Progenitor cell of endocrine pancreas (in vitro differentiated cells): ENCODE measurements around the gene IFI30. TPM values are rescaled to one million over a fixed set of nuclear protein-coding genes. Genes with fewer than 3 reads are reported as not detected.

Experiments used
- DNase-seq: peaks from one replicate; pipeline ENCODE4 v3.0.0; 2021; ENCODE audit warnings: low spot score; ENCODE audit not compliant: unreplicated experiment
- H3K27ac Mint-ChIP-seq: 2 replicates; pipeline ENCODE4 v1.8.0; 2021; ENCODE audit warnings: mild to moderate bottlenecking, moderate library complexity, mixed read lengths
- H3K27me3 Mint-ChIP-seq: 2 replicates; pipeline ENCODE4 v1.8.0; 2021; ENCODE audit warnings: mixed read lengths
- H3K36me3 Mint-ChIP-seq: 2 replicates; pipeline ENCODE4 v1.8.0; 2022; ENCODE audit warnings: mixed read lengths; ENCODE audit not compliant: insufficient read depth
- H3K4me1 Mint-ChIP-seq: 2 replicates; pipeline ENCODE4 v1.8.0; 2021; ENCODE audit warnings: low read depth, mixed read lengths
- H3K4me3 Mint-ChIP-seq: 2 replicates; pipeline ENCODE4 v1.8.0; 2021; ENCODE audit warnings: low read depth, mild to moderate bottlenecking, moderate library complexity, mixed read lengths
- H3K9me3 Mint-ChIP-seq: 2 replicates; pipeline ENCODE4 v1.8.0; 2021; ENCODE audit warnings: low read depth, mixed read lengths
- total RNA-seq: library from RNA; stranded (reverse); gene quantifications from 2 replicates; pipeline ENCODE4 v1.2.1, GENCODE V29; 2021
- TF ChIP-seq, protein P1 (sequence below): fragments of 200-600 bp; sonication (generic); IDR thresholded peaks from one replicate; pipeline ENCODE4 v1.5.0; 2021; ENCODE audit warnings: antibody characterized with exemption, mild to moderate bottlenecking; ENCODE audit not compliant: unreplicated experiment

The IFI30 gene
- total RNA-seq, 1 donor from 2014 or later: not detected

DNA sequence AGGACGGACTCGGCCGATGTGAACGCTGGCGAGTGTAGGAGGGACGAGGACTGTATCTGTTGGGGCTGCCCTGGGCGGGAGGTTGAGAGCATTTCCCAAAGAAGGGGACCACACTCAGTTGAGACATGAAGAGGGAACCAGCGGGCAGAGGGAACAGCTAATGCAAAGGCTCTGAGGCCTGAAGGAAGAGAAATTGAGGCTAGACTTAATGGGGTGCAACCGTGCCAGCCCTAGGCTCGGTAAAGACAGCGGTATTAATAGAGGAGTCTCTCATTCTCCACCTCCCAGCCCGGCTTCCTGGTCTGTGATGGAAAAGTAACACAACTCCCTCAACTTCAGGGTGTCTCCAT lies 20.5 kb downstream of the IFI30 start:
- DNase-seq: no peak
- Mint-ChIP-seq H3K27ac (peak overlapping the region; percentile 80), H3K4me1 (peaks cover 8% of the 10 kb centered on the region), H3K4me3 (peak overlapping the region; percentile 84), H3K9me3 (no peaks in the 10 kb centered on the region), H3K36me3 (peaks cover 1% of the 10 kb centered on the region), H3K27me3 (no peaks in the 10 kb centered on the region)
- TF ChIP-seq, protein P1, sequence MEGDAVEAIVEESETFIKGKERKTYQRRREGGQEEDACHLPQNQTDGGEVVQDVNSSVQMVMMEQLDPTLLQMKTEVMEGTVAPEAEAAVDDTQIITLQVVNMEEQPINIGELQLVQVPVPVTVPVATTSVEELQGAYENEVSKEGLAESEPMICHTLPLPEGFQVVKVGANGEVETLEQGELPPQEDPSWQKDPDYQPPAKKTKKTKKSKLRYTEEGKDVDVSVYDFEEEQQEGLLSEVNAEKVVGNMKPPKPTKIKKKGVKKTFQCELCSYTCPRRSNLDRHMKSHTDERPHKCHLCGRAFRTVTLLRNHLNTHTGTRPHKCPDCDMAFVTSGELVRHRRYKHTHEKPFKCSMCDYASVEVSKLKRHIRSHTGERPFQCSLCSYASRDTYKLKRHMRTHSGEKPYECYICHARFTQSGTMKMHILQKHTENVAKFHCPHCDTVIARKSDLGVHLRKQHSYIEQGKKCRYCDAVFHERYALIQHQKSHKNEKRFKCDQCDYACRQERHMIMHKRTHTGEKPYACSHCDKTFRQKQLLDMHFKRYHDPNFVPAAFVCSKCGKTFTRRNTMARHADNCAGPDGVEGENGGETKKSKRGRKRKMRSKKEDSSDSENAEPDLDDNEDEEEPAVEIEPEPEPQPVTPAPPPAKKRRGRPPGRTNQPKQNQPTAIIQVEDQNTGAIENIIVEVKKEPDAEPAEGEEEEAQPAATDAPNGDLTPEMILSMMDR: no peak

DNA sequence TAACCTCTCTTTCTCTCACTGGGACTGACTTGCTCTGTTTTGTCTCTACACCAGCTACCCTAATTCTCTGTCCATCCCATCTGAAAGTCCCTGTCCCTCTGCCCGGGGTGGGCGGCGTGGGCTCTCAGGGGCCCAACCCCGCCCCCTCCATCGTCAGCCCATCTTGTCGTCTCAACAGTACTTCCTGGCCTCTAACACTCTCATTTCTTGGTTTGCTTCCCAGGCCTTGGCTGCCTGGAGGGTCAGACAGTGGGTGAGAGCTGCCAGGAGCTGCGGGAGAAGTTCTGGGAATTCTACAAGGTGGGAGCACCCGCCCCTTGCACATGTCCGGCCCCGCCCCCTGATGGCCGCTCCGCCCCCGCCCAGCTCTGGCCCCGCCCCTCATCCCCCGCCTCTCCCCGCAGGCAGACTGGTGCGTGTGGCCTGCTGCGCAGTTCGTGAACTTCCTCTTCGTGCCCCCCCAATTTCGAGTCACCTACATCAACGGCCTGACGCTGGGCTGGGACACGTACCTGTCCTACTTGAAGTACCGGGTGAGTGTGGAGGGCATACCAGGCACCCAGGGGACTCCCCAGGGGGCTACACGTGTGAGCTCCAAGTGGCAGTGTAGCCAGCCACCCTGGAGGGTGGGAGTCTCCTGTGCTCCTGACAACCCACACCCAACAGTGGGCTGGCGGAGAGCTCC lies 21.1 kb downstream of the IFI30 start:
- Mint-ChIP-seq H3K4me3 (peak overlapping the region; percentile 41), H3K36me3 (peaks cover 1% of the 10 kb centered on the region), H3K9me3 (no peaks in the 10 kb centered on the region), H3K27me3 (no peaks in the 10 kb centered on the region), H3K27ac (peak overlapping the region; percentile 29), H3K4me1 (peaks cover 8% of the 10 kb centered on the region)
- TF ChIP-seq, protein P1: no peak
- no peak for DNase-seq

DNA sequence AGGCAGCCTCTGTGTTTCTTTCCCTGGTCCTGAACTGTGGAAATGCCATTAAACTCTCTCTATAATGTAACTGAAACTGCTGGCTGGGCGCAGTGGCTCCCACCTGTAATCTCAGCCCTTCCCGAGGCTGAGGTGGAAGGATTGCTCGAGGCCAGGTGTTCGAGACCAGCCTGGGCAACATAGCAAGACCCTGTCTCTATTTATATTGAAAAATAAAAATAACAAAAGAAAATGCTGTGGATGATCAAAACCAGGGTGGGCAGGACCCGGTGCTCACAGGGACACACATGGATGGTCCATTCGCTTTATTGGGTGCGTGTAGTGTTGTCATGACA lies 22.9 kb downstream of the IFI30 start:
- peak overlapping the region; percentile 76 for H3K27ac Mint-ChIP-seq
- no peaks in the 10 kb centered on the region for H3K27me3 Mint-ChIP-seq
- H3K4me3 Mint-ChIP-seq: no peak overlapping the region
- no peak for DNase-seq
- TF ChIP-seq, protein P1: no peak
- H3K4me1 Mint-ChIP-seq: peaks cover 8% of the 10 kb centered on the region
- H3K9me3 Mint-ChIP-seq: no peaks in the 10 kb centered on the region
- peaks cover 1% of the 10 kb centered on the region for H3K36me3 Mint-ChIP-seq

DNA sequence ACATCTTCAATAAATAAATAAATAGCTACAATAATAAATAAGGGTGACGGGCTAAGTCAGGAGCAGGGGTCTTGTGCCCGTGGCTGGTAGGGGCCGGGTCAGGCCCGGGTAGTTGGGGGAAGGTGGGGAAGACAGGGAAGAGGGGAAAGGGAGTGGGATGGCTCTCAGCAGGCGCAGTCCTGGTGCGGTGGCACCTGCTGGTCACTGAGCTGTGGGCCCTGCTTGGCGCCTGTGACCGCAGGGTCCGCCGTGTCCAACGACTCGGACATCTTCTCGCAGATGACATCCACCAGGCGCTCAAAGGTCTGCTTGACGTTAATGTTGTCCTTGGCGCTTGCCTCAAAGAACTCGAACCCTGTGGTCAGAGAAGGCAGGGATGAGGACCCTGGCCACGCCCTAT lies 23.7 kb downstream of the IFI30 start:
- TF ChIP-seq, protein P1: no peak

DNA sequence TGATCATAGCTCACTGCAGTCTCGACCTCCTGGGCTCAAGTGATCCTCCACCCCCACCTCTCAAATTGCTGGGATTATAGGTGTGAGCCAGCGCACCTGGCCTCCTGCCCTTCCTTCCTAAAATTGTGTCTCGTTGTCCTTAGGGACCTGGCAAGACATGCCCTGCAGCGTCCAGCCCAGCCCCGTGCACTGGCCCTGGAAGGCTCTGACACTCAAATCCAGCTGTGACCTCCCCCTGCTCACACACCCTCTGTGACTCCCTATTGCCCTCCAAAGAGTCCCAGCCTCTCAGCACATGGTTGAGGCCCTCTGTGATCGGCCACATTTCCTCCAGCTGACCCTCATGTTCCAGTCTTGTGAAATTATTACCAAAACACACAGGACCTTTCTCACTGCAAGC lies 24.3 kb downstream of the IFI30 start:
- Mint-ChIP-seq H3K4me3 (no peak overlapping the region), H3K9me3 (no peaks in the 10 kb centered on the region), H3K4me1 (peaks cover 6% of the 10 kb centered on the region), H3K27me3 (no peaks in the 10 kb centered on the region), H3K27ac (no peak overlapping the region), H3K36me3 (peaks cover 1% of the 10 kb centered on the region)
- TF ChIP-seq, protein P1: no peak
- DNase-seq: no peak

More for the DNA sequence above, 23.7 kb downstream of the IFI30 start:
- H3K27ac Mint-ChIP-seq: no peak overlapping the region
- no peak overlapping the region for H3K4me3 Mint-ChIP-seq
- peaks cover 6% of the 10 kb centered on the region for H3K4me1 Mint-ChIP-seq
- no peaks in the 10 kb centered on the region for H3K9me3 Mint-ChIP-seq
- no peak for DNase-seq
- H3K27me3 Mint-ChIP-seq: no peaks in the 10 kb centered on the region
- peaks cover 1% of the 10 kb centered on the region for H3K36me3 Mint-ChIP-seq
